ENCODE results near the gene MSTN.
"Not testable (repeated sequence)": the region's sequence is repeated elsewhere in the genome, so short reads cannot be mapped to it uniquely, and the experiment has no call there.

MSTN gene

DNA sequence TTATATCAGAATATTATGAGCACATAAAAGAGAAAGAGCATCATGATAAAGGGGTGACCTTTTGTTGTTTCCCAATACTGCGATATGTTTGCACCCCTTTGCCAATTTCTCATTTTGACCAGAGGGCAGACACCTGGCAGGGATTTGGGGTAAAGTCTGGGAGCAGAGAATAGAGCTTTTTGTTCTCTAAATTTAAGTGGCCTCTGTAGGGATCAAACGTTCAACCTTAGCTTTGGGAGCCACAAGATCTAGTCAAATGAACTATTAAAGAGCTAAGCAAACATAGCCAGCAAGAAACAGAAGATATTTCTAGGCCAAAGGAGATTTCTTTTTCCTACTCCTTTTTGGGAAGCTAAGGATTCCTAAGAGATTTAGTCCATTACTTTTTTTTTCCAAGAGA lies 1.1 kb upstream of the MSTN start:
- DNase-seq (ENCODE audit: low spot score): no peak

DNA sequence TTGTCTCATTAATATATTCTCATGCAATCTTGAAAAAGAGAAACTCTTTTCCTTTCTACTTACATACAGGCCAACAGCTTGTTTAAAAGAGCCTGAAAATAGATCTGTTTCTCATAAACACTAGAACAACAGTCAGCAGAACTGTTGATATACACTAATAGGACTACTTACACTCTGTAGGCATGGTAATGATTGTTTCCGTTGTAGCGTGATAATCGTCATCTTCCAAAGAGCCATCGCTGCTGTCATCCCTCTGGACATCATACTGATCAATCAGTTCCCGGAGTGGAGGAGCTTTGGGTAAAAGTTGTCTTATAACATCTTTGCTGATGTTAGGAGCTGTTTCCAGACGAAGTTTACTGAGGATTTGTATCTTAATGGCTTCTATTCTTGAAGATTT lies 476 bp downstream of the MSTN start:
- no peak for DNase-seq (ENCODE audit: low spot score)

DNA sequence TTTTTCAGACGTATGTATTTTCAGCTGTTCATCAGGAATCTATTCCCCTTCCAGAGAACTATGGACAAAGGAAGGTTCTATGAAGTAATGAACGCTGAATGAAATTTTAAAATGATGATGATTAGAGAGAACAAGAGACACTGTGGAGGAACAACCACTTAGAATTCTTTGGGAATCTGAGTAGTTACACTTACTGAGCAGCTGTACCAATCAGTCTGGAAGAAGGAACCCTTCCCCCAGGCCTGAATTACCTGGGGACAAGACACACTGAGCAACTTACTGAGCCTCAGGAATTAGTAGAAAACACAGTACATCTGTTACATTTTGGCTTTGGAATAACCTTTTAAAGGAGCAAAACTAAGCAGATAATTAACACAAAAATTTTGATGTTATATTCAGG lies 1.9 kb downstream of the MSTN start:
- no peak for DNase-seq (ENCODE audit: low spot score)

DNA sequence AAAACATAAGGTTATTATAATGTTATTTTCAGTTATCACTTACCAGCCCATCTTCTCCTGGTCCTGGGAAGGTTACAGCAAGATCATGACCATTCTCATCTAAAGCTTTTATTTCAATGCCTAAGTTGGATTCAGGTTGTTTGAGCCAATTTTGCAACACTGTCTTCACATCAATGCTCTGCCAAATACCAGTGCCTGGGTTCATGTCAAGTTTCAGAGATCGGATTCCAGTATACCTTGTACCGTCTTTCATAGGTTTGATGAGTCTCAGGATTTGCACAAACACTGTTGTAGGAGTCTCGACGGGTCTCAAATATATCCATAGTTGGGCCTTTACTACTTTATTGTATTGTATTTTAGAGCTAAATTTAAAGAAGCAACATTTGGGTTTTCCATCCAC lies 2.5 kb downstream of the MSTN start:
- DNase-seq (ENCODE audit: low spot score): no peak

DNA sequence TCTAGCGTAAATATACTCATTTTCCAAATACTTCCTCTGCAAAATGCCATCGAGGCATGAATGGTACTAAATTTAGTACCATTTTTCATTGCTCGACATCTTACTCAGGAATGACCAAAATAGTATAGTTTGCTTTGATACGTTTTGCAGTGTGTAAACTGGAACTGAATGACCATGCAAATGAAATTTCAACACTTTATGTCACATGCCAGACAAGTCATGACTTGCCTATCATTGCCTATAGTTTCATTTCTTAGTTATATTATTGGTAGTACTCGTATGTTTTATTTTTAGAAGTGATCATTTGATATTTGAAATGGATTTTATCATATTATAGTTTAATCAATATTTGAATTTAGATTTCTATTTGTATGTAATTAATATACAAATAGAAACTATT lies 9.1 kb downstream of the MSTN start:
- no peak for DNase-seq (ENCODE audit: low spot score)

DNA sequence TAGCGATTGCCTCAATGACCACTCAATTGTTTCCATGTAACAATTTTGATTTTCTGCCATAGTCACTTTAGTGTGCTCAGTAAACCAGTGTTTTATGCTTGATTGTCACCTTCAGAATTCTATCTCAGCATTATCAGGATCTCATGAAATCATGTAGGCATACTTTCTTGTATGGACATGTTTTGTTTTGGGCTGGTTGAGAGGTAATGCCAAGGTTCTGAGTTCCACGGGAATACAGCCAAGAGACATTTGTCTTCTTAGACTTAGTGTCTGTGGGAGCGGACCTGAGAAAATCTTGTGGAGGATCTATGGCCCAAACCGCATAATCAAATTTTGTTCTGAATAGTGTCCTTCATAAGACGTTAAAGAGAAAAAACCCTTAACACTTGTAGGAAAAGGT lies 10.2 kb downstream of the MSTN start:
- no peak for DNase-seq (ENCODE audit: low spot score)

DNA sequence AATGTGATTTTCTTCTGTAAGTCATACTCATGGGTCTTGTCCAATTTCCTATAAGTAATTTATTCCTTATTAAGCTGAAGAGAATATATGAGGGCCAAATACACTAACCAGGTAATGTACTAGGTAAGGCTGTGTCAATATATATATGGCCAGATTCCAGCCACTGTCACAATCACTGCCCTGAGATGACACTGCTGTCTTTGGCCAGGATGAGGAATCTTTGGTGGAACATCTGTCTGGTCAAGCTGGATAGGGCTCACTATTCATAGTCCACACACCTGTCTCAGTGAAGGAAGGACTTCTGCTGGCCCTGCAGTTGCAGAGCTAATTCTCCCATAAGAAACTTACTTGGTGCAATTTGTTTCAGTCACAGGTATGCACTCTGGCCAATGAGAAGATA lies 11.3 kb downstream of the MSTN start:
- no peak for DNase-seq (ENCODE audit: low spot score)

DNA sequence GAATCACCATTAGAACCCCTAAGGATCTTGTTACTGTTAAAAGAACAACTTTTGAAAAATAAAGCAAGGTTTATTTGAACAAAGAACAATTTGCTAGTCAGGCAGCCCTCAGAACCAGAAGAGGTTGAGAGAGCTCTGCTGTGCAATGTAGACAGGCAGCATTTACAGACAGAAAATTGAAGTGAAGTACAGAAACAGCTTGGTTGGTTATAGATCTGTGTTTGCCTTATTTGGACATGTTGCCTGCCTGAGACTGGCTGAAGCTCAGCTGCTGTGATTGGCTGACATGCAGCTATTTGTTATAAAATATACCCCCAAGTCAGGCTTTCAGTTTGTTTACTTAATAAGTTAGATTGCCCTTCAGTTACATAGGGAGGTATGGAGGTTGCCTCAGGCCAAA lies 12.5 kb downstream of the MSTN start:
- peak; percentile 6 for DNase-seq (ENCODE audit: low spot score)

DNA sequence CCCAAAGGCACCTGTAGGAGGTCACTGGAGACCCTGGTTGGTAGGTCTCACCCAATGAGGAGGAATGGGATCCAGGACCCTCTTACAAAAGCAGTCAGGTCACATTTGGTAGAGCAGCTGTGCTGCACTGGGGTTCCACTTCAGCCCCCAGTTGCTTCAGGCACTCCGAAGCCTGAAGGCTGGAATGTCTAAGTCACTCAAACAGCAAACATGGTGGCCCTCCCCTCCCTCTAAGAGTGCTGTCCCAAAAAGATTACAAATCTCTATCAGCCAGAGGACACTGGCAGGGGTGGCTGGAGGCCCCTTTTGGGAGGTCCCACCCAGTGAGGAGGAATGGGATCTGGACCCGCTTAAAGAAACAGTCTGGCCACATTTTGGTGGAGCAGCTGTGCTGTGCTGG lies 17.7 kb downstream of the MSTN start:
- DNase-seq (ENCODE audit: low spot score): no peak

DNA sequence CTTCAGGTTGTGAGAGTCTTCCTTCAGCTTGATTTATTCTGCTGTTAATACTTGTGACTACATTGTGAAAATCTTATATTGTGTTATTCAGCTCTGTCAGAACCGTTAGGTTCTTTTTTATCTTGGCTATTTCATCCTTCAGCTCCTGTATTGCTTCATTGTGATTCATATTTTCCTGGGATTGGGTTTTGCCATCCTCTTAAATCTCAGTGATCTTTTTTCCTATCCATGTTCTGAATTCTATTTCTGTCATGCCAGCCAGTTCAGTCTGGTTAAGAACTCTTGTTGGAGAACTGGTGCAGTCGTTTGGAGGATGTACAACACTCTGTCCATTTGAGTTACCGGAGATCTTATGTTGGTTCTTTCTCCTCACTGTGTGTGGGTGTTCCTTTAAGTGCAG lies 19.1 kb downstream of the MSTN start:
- no peak for DNase-seq (ENCODE audit: low spot score)

DNA sequence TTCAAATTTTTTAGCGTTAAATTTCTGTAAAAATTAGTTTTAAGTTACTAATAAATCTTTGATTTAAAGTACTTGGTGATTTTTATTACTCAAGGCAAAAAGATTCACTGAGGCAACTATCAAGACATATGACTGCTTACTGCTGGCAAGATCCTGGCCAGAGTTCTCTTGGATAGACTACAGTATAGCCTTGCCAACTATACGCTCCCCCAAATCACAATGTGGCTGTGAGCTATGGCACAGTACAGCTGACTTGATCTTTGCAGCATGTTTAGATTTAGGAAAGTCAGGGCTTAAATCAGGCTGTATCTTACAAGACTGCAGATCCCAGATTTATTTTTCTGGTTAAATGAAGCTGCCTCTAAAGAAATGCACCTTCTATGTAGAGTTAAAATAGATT lies 26.5 kb downstream of the MSTN start:
- no peak for DNase-seq (ENCODE audit: low spot score)

DNA sequence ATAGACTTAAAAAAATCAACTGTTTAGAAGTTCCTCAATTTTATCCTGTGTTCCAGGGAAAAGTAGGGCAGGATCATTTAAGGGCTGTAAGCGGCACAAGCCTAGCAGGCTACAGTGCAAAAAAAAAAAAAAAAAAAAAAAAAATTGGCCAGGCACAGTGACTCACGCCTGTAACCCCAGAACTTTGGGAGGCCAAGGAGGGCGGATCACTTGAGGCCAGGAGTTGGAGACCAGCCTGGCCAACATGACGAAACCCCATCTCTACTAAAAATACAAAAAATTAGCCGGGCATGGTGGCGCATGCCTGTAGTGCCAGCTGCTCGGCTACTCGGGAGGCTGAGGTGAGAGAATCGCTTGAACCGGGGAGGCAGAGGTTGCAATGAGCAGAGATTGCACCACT lies 28.1 kb downstream of the MSTN start:
- DNase-seq (ENCODE audit: low spot score): not testable (repeated sequence)

DNA sequence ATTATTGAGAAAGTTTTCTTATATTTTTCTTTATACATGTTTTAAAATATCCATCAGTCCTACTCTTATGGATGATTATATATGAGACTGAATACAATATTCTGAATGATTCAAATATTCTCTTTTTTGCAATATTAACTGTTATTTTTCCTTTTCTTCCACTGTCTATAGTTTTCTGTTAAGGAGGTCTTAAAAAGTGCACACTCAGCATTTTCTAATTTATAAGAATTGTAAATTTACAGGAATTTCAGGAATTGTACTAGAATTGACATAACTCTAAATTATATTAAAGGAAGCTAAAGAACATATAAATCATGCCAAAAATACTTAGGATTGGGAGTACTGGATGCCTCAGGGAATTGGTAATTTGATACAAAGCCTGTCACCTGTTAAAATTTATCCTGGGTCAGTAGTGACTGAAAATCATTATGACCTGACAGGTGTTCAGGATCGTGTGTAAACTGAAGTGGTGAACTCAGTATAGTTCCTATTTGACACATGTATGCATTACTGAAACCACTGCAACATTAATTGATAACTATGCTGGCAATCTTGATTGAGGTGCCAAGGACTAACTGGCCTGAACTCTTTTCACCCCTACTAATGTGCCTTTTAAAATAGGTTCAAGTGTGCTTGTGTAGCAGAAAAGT lies 30.4 kb downstream of the MSTN start:
- no peak for DNase-seq (ENCODE audit: low spot score)

DNA sequence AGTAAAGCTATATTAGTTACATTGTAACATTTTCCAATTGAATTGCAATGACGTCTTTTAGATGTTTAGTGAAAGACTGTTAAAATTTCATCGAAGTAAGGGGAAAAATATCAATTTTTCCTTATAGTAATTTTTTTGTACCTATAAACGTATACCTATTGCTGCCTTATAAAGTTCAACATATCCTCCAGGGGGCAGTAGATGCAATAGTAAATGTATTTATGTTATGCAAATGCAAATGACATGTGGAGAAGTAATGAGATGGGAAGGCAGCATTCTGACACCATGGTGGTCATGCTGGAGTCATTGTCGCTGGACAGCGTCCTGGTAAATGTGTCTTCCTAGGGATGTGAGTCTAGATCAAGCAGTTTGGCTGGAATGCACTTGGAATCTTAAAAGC lies 38.7 kb downstream of the MSTN start:
- peak; percentile 47 for DNase-seq (ENCODE audit: low spot score)

DNA sequence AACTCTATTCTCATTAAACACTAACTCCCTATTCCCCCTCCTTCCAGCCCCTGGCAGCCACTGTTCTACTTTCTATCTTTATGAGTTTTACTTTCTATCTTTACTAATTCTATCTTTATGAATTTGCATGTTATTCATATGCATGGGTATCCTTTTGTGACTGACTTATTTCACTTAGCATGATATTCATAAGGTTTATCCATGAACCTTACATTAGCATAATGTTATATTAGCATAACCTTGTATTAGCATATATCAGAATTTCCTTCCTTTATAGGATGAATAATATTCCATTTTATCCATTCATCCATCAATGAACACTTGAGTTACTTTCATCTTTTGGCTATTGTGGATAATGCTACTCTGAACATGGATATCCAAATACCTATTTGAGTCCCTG lies 41.8 kb downstream of the MSTN start:
- no peak for DNase-seq (ENCODE audit: low spot score)

DNA sequence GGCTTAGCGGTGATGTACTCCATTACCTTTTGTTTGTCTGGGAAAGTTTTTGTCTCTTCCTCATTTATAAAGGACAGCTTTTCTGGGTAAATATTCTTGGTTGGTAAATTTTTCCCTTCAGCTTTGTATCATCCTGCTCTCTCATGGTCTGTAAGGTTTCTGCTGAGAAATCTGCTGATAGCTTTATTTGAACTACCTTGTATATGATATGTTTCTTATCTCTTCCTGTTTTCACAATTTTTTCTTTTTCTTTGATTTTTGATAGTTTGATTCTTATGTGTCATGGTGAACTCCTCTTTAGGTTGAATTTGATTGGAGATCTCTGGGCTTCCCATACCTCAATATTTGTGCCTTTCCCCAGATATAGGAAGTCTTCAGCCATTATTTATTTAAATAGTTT lies 44.7 kb downstream of the MSTN start:
- no peak for DNase-seq (ENCODE audit: low spot score)

DNA sequence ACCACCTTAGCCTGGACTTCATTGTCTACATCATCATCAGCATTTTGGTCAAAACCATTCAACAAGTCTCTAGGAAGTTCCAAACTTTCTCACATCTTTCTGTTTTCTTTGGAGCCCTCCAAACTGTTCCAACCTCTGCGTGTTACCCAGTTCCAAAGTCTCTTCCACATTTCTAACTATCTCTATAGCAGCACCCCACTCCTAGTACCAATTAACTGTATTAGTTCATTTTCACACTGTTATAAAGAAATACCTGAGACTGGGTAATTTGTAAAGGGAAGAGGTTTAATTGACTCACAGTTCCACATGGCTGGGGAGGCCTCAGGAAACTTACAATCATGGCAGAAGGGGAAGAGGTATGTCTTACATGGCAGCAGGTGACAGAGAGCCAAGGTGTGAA lies 46.6 kb downstream of the MSTN start:
- not testable (repeated sequence) for DNase-seq (ENCODE audit: low spot score)
